ENCODE measurements around the gene SORCS2.

Gene SORCS2

DNA sequence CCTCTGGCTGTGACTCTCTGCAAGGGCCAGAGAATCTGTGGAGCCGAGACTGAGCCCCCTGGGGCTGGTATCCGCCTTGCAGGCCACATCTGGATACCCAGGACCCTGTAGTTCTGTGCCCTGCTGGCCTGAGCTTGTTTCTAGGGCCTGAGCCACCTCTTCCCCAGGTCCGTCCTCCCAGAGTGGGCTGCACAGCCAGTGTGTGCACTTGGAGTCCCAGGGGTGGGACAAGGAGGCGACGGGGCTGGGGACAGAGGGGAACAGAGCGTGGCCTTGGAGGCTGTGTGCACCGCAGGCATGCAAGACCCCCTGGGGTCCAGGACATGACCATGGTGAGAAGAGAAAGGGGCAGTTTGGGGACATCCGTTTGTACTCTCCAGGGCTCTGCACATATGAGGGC lies 105.5 kb downstream of the SORCS2 start:
- in situ Hi-C loops (cut with HindIII; ENCODE audit: low pct_ligation_motif_present, low sequenced_read_pairs) = no loop called here
- TF ChIP-seq, protein P1, sequence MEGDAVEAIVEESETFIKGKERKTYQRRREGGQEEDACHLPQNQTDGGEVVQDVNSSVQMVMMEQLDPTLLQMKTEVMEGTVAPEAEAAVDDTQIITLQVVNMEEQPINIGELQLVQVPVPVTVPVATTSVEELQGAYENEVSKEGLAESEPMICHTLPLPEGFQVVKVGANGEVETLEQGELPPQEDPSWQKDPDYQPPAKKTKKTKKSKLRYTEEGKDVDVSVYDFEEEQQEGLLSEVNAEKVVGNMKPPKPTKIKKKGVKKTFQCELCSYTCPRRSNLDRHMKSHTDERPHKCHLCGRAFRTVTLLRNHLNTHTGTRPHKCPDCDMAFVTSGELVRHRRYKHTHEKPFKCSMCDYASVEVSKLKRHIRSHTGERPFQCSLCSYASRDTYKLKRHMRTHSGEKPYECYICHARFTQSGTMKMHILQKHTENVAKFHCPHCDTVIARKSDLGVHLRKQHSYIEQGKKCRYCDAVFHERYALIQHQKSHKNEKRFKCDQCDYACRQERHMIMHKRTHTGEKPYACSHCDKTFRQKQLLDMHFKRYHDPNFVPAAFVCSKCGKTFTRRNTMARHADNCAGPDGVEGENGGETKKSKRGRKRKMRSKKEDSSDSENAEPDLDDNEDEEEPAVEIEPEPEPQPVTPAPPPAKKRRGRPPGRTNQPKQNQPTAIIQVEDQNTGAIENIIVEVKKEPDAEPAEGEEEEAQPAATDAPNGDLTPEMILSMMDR (IDR thresholded peaks at IDR 0.05; ENCODE audit: low read depth, low read length, missing control alignments) = no peak
- Histone ChIP-seq H3K4me3 (ENCODE audit: low read depth, low read length) (no peak overlapping the region), H3K27me3 (replicated peaks) (no peaks in the 10 kb centered on the region), H3K36me3 (replicated peaks) (no peaks in the 10 kb centered on the region), H3K27ac (no peak overlapping the region)
- no peak for DNase-seq

DNA sequence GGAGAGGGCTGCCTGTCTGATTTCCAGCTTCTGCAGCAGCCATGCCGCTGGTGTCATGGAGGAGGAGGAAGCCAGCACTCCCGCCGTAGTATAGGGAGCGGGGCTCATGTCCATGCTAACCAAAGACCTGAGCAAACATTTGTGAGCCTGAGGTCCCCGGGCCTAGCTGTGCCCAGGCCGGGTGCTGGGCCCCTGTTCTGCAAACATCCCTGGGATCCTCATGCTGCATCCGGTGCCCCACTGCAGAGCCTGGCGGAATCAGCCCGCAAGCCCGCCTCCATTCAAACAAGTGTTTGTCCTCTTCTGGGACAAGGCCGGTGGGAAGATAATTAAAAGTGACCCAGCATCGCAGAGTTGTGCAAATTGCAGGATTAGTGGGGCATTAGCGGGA lies 106.3 kb downstream of the SORCS2 start:
- in situ Hi-C loops (cut with HindIII; ENCODE audit: low pct_ligation_motif_present, low sequenced_read_pairs) = no loop called here
- Histone ChIP-seq H3K4me3 (ENCODE audit: low read depth, low read length) (no peak overlapping the region), H3K27ac (no peak overlapping the region), H3K27me3 (replicated peaks) (peaks cover 4% of the 10 kb centered on the region), H3K36me3 (replicated peaks) (no peaks in the 10 kb centered on the region)
- TF ChIP-seq, protein P1 (IDR thresholded peaks at IDR 0.05; ENCODE audit: low read depth, low read length, missing control alignments) = no peak
- DNase-seq = no peak

DNA sequence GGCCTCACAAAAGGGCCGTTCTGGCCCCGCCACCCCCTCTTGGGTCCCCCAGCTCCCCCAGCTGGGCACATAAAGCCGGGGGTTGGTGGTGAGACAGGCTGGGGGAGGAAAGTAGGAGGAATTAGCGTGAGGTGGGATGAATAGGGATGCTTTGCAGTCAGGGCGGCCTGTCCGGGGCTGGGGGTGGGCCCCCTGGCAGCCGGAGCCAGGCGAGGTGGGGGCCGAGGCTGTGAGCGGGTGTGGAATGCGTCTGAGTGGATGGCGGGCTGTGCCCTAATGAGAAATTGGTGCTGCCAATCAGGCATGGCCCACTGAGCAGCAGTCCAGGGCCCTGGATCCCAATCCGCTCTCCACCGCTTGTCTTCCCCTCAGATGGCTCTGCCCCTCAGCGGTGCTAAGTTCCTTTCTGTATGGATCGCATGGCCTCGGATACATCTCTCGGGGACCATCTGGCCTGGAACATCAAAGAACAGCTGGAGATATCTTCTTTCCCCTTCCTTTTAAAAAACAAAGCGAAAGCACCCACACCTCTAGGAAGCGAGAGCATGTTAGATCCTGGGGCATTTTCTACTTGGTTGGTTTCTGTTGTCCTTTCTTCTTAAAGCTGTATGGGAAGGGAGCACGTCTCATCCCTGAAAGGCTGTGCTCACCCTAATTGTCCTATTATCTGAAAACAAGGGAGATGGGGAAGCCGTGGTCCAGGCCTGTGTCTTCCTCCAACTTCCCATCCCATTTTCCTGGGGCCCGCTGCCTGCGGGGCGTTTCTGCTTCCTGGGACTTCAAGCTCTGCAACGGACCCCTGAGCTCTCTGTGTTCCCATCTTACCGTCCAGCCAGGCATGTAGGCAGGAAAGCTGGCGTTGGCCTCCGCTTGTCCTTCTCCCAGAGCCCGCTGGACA lies 106.9 kb downstream of the SORCS2 start:
- no peak for DNase-seq
- H3K27me3 ChIP-seq (replicated peaks) = peaks cover 4% of the 10 kb centered on the region
- in situ Hi-C loops (cut with HindIII; ENCODE audit: low pct_ligation_motif_present, low sequenced_read_pairs) = no loop called here
- no peaks in the 10 kb centered on the region for H3K36me3 ChIP-seq (replicated peaks)
- no peak overlapping the region for H3K27ac ChIP-seq
- TF ChIP-seq, protein P1 (IDR thresholded peaks at IDR 0.05; ENCODE audit: low read depth, low read length, missing control alignments) = no peak
- H3K4me3 ChIP-seq (ENCODE audit: low read depth, low read length) = no peak overlapping the region

DNA sequence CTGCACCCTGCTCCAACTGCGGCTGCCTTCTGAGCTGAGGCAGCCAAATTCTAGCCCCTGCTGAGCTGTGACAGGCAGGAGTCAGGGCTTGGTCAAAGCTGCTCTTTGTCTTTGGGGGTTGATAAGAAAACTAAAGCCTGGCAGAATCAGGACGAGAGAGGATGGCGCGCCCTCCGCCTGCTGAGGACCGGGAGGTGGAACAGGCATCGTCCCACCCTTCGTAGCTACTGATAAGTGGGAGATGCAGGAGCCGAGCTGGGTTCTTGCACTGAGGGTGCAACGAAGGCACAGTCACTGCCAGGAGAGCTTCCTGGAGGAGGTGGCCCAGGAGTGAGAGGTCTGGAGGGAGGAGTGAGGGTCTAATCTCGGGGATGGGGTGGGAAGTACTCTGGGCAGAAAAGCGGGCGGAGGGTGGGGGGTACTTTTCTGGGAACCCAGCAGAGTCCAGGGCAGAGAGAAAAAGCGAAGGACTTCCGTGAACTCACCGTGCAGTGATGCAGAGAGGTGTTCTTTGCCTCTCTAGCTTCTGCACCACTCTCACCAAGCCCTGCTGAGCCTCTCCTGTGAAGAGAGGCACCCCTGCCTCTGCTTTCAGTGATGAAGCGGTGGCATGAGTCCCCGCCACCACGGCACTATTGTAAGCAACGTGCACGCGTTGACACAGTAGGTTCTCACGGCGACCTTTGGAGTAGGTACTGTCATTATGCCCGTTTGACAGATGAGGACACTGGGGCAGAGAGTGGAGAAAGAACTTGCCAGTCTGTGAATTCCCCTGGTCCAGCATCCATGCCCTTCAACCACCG lies 107.8 kb downstream of the SORCS2 start:
- Histone ChIP-seq H3K27me3 (replicated peaks) (peaks cover 8% of the 10 kb centered on the region), H3K36me3 (replicated peaks) (no peaks in the 10 kb centered on the region), H3K27ac (no peak overlapping the region), H3K4me3 (ENCODE audit: low read depth, low read length) (no peak overlapping the region)
- no peak for DNase-seq
- TF ChIP-seq, protein P1 (IDR thresholded peaks at IDR 0.05; ENCODE audit: low read depth, low read length, missing control alignments) = no peak
- in situ Hi-C loops (cut with HindIII; ENCODE audit: low pct_ligation_motif_present, low sequenced_read_pairs) = no loop called here

DNA sequence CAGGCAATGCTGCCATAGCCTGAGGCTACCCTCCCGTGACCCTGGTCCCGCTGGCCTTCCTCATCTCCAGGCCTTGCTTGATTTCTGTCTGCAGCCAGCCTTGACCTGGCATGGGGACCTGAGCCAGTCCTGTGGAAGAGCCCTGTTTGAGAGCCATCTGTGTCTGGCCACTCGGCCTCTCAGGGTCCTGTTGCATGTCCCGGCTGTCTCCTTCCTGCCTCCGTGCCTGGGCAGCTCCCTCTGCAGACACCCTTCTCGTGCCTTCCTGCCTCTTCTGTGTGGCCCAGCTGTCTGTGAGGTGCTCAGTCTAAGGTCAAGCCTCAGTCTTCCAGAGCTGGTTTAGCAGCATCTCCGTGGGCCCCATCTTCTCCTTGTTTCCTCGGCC lies 108.4 kb downstream of the SORCS2 start:
- peaks cover 11% of the 10 kb centered on the region for H3K27me3 ChIP-seq (replicated peaks)
- TF ChIP-seq, protein P1 (IDR thresholded peaks at IDR 0.05; ENCODE audit: low read depth, low read length, missing control alignments) = no peak
- no peak overlapping the region for H3K27ac ChIP-seq
- no peak for DNase-seq
- in situ Hi-C loops (cut with HindIII; ENCODE audit: low pct_ligation_motif_present, low sequenced_read_pairs) = no loop called here
- no peak overlapping the region for H3K4me3 ChIP-seq (ENCODE audit: low read depth, low read length)
- H3K36me3 ChIP-seq (replicated peaks) = no peaks in the 10 kb centered on the region

All from brain microvascular endothelial cell (primary cell).